Activated T-helper 17 cell treated with anti-CD3 and anti-CD28 coated beads, Interleukin-2, amount 50 U/mL, for 72 hours (primary cell): Measurements from ENCODE around the gene SPSB4. TPM values are rescaled to one million over a fixed set of nuclear protein-coding genes. Genes with fewer than 3 reads are reported as not detected.

ENCODE experiments used
- ATAC-seq: fragments of 150-1000 bp; cut with Tn5 transposase; replicated peaks from 2 replicates; pipeline ENCODE4 v1.10.0; 2021; ENCODE audit warnings: mild to moderate bottlenecking, moderate library complexity
- H3K27ac Mint-ChIP-seq: one replicate; pipeline ENCODE4 v1.8.0; 2022; ENCODE audit warnings: mixed read lengths
- H3K27me3 Mint-ChIP-seq: one replicate; pipeline ENCODE4 v1.8.0; 2022; ENCODE audit warnings: mixed read lengths
- H3K36me3 Mint-ChIP-seq: one replicate; pipeline ENCODE4 v1.8.0; 2022; ENCODE audit warnings: low read depth, mild to moderate bottlenecking, mixed read lengths
- H3K4me1 Mint-ChIP-seq: one replicate; pipeline ENCODE4 v1.8.0; 2022; ENCODE audit warnings: mixed read lengths
- H3K4me3 Mint-ChIP-seq: one replicate; pipeline ENCODE4 v1.8.0; 2022; ENCODE audit warnings: mild to moderate bottlenecking, mixed read lengths
- H3K9me3 Mint-ChIP-seq: one replicate; pipeline ENCODE4 v1.8.0; 2022; ENCODE audit warnings: mixed read lengths
- total RNA-seq, 2 donors: library from RNA; stranded (reverse); gene quantifications; one replicate each; pipeline ENCODE4 v1.2.3, GENCODE V29; 2022

SPSB4 gene
- total RNA-seq, 2 donors from 2014 or later: not detected

DNA sequence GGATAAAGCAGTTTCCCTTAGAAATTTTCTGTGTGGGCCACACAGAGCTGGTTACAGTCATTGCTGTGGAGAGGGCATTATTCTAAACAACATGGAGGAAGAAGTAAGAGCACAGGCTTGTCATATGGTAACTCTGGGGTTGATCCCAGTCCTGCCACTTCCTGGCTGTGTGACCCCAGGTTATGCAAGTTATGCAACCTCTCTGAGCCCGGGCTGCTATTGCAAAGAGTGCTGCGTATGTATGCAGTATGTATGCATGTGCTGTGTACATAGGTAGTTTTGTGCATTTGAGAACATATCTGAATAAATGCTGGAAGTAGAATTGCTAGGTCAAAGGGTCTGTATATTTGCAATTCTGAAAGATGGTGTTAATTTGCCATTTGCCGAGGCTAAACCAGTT is 9.2 kb downstream of the SPSB4 start:
- H3K36me3 Mint-ChIP-seq: no peaks in the 10 kb centered on the region
- H3K27me3 Mint-ChIP-seq: peaks cover 11% of the 10 kb centered on the region
- no peak for ATAC-seq
- H3K27ac Mint-ChIP-seq: no peak overlapping the region
- no peaks in the 10 kb centered on the region for H3K4me1 Mint-ChIP-seq
- no peak overlapping the region for H3K4me3 Mint-ChIP-seq
- H3K9me3 Mint-ChIP-seq: no peaks in the 10 kb centered on the region

- ATAC-seq: no peak
- Mint-ChIP-seq H3K27ac (no peak overlapping the region), H3K36me3 (no peaks in the 10 kb centered on the region), H3K9me3 (no peaks in the 10 kb centered on the region), H3K4me1 (no peaks in the 10 kb centered on the region), H3K27me3 (peaks cover 5% of the 10 kb centered on the region), H3K4me3 (no peak overlapping the region)
Measured at GRCh38 chr3:141063831-141064230, 12.7 kb downstream of the SPSB4 start.

DNA sequence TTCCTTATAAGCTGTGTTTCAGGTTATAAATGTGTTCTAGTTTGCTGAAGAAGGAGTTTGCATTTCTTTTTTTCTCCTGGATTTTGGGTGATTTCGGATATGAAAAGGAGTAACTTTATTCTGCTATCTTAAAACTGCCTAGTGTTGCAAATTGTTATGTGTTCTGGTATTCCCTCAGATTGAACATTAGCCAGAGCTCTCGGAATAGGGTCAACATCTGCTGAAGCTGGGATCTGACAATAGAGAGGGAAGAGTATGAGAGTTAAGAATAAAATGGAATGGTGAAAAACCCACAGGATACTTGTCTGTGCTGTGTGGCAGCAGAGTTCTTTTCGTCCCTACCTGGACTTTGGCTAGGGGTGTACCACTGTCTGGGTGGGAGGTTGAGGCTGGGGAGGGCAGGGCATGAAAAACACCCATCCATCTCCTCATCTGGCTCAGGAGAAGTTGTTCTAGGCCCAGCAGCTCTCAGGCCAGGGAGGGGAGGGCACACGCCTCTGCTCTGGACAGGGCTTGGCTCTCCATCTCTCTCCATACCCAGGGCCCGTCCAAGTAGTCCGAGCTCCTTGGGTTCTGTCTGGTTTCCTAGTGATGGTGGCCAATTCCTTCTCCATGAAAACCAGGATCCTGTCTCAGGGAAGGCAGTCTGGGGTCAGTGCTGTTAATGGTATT is 13.2 kb downstream of the SPSB4 start:
- peaks cover 5% of the 10 kb centered on the region for H3K27me3 Mint-ChIP-seq
- H3K4me3 Mint-ChIP-seq: no peak overlapping the region
- no peak for ATAC-seq
- no peak overlapping the region for H3K27ac Mint-ChIP-seq
- H3K36me3 Mint-ChIP-seq: no peaks in the 10 kb centered on the region
- H3K4me1 Mint-ChIP-seq: no peaks in the 10 kb centered on the region
- H3K9me3 Mint-ChIP-seq: no peaks in the 10 kb centered on the region

DNA sequence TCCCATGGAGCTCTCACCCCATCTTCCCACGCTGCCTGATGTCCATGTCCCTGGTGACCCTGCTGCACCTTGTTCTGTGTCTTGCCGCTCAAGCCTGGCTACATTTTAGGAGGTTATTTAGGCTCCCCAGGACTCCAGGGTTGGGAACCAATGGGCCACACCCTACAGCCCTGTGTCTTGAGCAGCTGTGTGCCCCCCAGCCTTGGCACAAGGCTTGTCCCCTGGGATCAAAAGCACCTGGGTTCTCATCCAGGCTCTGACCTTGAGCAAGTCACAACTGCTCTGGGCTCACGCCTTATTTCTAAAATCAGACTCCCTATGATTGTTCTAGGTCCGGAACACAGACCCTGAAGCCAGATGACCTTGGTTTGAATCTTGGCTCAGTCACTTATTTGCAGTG is 14.1 kb downstream of the SPSB4 start:
- no peak overlapping the region for H3K27ac Mint-ChIP-seq
- no peaks in the 10 kb centered on the region for H3K36me3 Mint-ChIP-seq
- ATAC-seq: no peak
- no peaks in the 10 kb centered on the region for H3K9me3 Mint-ChIP-seq
- H3K4me3 Mint-ChIP-seq: no peak overlapping the region
- H3K4me1 Mint-ChIP-seq: no peaks in the 10 kb centered on the region
- peaks cover 5% of the 10 kb centered on the region for H3K27me3 Mint-ChIP-seq

- ATAC-seq: no peak
- no peaks in the 10 kb centered on the region for H3K36me3 Mint-ChIP-seq
- peaks cover 5% of the 10 kb centered on the region for H3K27me3 Mint-ChIP-seq
Measured at GRCh38 chr3:141065841-141066805, 15.0 kb downstream of the SPSB4 start.

DNA sequence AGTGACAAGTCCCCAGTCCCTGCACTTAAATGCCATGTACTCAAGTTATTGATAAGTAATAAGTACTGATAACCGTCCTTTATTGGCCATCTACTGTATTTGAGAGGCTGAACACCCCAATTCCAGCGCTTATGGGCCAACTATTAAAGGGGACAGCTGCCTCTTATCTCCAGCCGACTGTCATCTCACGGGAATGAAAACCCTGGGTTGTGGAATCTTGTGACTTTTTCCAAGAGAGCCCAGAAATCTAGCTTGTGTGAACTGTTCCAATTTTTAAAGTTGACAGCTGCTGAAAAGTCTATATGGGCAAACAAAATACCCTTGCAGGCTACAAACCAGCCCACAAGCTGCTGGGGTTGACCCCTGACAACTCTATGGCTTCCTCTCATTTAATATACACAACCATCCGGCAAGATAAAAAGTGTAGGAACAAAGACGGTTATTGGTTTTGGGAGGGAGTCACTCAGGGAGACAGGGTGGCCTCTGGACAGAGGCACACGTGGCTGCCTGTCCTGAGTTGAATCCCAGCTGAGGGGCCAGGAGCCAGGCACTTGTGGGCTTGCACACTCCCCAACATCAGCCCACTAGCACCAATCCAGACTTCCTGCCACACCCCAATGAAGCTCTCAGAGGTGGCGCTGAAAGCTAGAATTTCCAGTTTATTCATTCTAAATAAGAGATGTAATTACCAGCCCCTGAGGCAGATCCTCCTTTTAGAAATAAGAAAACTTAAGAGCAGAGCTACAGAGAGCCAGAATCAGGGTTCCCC is 16.2 kb downstream of the SPSB4 start:
- H3K36me3 Mint-ChIP-seq: no peaks in the 10 kb centered on the region
- ATAC-seq: no peak
- H3K27me3 Mint-ChIP-seq: peaks cover 5% of the 10 kb centered on the region
- H3K4me1 Mint-ChIP-seq: no peaks in the 10 kb centered on the region
- H3K4me3 Mint-ChIP-seq: no peak overlapping the region
- no peaks in the 10 kb centered on the region for H3K9me3 Mint-ChIP-seq
- H3K27ac Mint-ChIP-seq: no peak overlapping the region

More at GRCh38 chr3:141065841-141066805, 15.0 kb downstream of the SPSB4 start:
- H3K4me1 Mint-ChIP-seq: no peaks in the 10 kb centered on the region
- no peak overlapping the region for H3K4me3 Mint-ChIP-seq
- H3K27ac Mint-ChIP-seq: no peak overlapping the region
- no peaks in the 10 kb centered on the region for H3K9me3 Mint-ChIP-seq

GRCh38 chr3:141070229-141070628 is 19.1 kb downstream of the SPSB4 start:
- H3K27me3 Mint-ChIP-seq: no peaks in the 10 kb centered on the region
- H3K9me3 Mint-ChIP-seq: no peaks in the 10 kb centered on the region
- no peak overlapping the region for H3K27ac Mint-ChIP-seq
- ATAC-seq: no peak
- no peak overlapping the region for H3K4me3 Mint-ChIP-seq
- H3K4me1 Mint-ChIP-seq: no peaks in the 10 kb centered on the region
- no peaks in the 10 kb centered on the region for H3K36me3 Mint-ChIP-seq

- Mint-ChIP-seq H3K27me3 (no peaks in the 10 kb centered on the region), H3K36me3 (no peaks in the 10 kb centered on the region), H3K9me3 (no peaks in the 10 kb centered on the region), H3K4me3 (no peak overlapping the region), H3K4me1 (no peaks in the 10 kb centered on the region), H3K27ac (no peak overlapping the region)
- ATAC-seq: no peak
Measured at GRCh38 chr3:141070727-141071357, 19.7 kb downstream of the SPSB4 start.

DNA sequence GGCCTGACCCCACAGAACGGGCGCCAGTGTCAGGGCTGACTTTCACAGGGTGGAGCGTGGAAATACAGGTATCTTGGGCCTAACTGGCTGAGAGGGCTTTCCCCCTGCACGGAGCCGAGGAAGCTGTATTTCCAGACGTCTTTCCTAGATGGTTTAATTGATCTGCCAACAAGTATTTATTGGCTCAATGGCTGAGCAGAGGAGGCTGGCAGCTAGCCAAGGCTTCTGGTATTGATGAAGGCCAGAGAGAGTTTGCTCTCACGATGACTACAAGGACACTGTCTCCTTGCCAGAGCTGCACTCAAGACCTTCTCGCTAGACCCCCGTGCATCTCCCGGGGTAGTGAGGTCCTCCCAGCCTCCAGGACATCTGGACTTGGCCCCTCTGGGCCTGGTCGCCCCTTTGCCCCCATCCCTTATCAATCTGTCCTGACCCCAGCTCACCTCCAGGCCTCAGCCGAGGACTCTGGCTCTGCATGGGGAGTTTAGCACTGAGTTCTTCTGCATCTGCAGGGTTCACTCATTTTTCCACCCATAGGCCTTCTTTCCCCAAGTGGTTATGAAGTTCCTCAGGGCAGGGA is 20.6 kb downstream of the SPSB4 start:
- Mint-ChIP-seq H3K27me3 (peaks cover 2% of the 10 kb centered on the region), H3K36me3 (no peaks in the 10 kb centered on the region), H3K4me3 (no peak overlapping the region), H3K4me1 (no peaks in the 10 kb centered on the region), H3K27ac (no peak overlapping the region), H3K9me3 (no peaks in the 10 kb centered on the region)
- no peak for ATAC-seq

GRCh38 chr3:141072950-141073349 is 21.8 kb downstream of the SPSB4 start:
- Mint-ChIP-seq H3K4me3 (no peak overlapping the region), H3K36me3 (no peaks in the 10 kb centered on the region), H3K4me1 (no peaks in the 10 kb centered on the region), H3K27ac (no peak overlapping the region), H3K27me3 (peaks cover 10% of the 10 kb centered on the region), H3K9me3 (no peaks in the 10 kb centered on the region)
- no peak for ATAC-seq

GRCh38 chr3:141073580-141073979 is 22.4 kb downstream of the SPSB4 start:
- Mint-ChIP-seq H3K27me3 (peaks cover 10% of the 10 kb centered on the region), H3K27ac (no peak overlapping the region), H3K9me3 (no peaks in the 10 kb centered on the region), H3K4me3 (no peak overlapping the region), H3K4me1 (no peaks in the 10 kb centered on the region), H3K36me3 (no peaks in the 10 kb centered on the region)
- no peak for ATAC-seq

- peaks cover 10% of the 10 kb centered on the region for H3K27me3 Mint-ChIP-seq
- no peak for ATAC-seq
- no peak overlapping the region for H3K4me3 Mint-ChIP-seq
- H3K27ac Mint-ChIP-seq: no peak overlapping the region
- H3K9me3 Mint-ChIP-seq: no peaks in the 10 kb centered on the region
- H3K4me1 Mint-ChIP-seq: no peaks in the 10 kb centered on the region
- H3K36me3 Mint-ChIP-seq: no peaks in the 10 kb centered on the region
Measured at GRCh38 chr3:141074529-141074928, 23.4 kb downstream of the SPSB4 start.

GRCh38 chr3:141076036-141076773 is 25.1 kb downstream of the SPSB4 start:
- peaks cover 10% of the 10 kb centered on the region for H3K27me3 Mint-ChIP-seq
- no peak for ATAC-seq
- H3K27ac Mint-ChIP-seq: no peak overlapping the region
- H3K9me3 Mint-ChIP-seq: no peaks in the 10 kb centered on the region
- no peaks in the 10 kb centered on the region for H3K36me3 Mint-ChIP-seq
- no peak overlapping the region for H3K4me3 Mint-ChIP-seq
- no peaks in the 10 kb centered on the region for H3K4me1 Mint-ChIP-seq
